ENCODE measurements around the gene APP. TPM values are rescaled to one million over a fixed set of nuclear protein-coding genes. Genes with fewer than 3 reads are reported as not detected.

APP gene
- total RNA-seq, 1 experiment from 2014 or later = 531 TPM

GRCh38 chr21:26091480-26092018 lies 79.0 kb downstream of the APP start:
- no peak overlapping the region for H3K27ac ChIP-seq (ENCODE audit: low read depth, low read length, poor library complexity, severe bottlenecking)
- CTCF ChIA-PET = no interaction called here
- peaks cover 21% of the 10 kb centered on the region for H3K4me1 ChIP-seq (ENCODE audit: insufficient read depth, low read length, poor library complexity, severe bottlenecking)
- intact Hi-C loops (cut with micrococcal nuclease; ENCODE audit: unreplicated experiment) = no loop called here
- H3K4me3 ChIP-seq (ENCODE audit: low read depth, low read length, poor library complexity, severe bottlenecking) = no peak overlapping the region
- POLR2A ChIA-PET (ENCODE audit: low non-redundant PET) = no interaction called here
- no peak for DNase-seq (ENCODE audit: low spot score)
- H3K36me3 ChIP-seq (ENCODE audit: insufficient read depth, low read length, poor library complexity, severe bottlenecking) = peaks cover 11% of the 10 kb centered on the region
- TF ChIP-seq CTCF (conservative IDR thresholded peaks at IDR 0.05; ENCODE audit: low read depth, low read length) = peak; percentile 42
- TF ChIP-seq EZH2 (IDR thresholded peaks at IDR 0.05; ENCODE audit: borderline replicate concordance, low read depth, low read length, poor library complexity, severe bottlenecking) = no peak
- no peaks in the 10 kb centered on the region for H3K9me3 ChIP-seq (ENCODE audit: low read depth, low read length, poor library complexity, severe bottlenecking)
- no TSS peak for BruUV-seq (replicated peaks)
- no peaks in the 10 kb centered on the region for H3K27me3 ChIP-seq (replicated peaks; ENCODE audit: insufficient read depth, low read depth, low read length, poor library complexity)

- H3K27ac ChIP-seq (ENCODE audit: low read depth, low read length, poor library complexity, severe bottlenecking) = no peak overlapping the region
- H3K4me1 ChIP-seq (ENCODE audit: insufficient read depth, low read length, poor library complexity, severe bottlenecking) = peaks cover 21% of the 10 kb centered on the region
- H3K4me3 ChIP-seq (ENCODE audit: low read depth, low read length, poor library complexity, severe bottlenecking) = no peak overlapping the region
- TF ChIP-seq CTCF (conservative IDR thresholded peaks at IDR 0.05; ENCODE audit: low read depth, low read length) = no peak
- TF ChIP-seq EZH2 (IDR thresholded peaks at IDR 0.05; ENCODE audit: borderline replicate concordance, low read depth, low read length, poor library complexity, severe bottlenecking) = no peak
- no peaks in the 10 kb centered on the region for H3K27me3 ChIP-seq (replicated peaks; ENCODE audit: insufficient read depth, low read depth, low read length, poor library complexity)
- POLR2A ChIA-PET (ENCODE audit: low non-redundant PET) = no interaction called here
- H3K9me3 ChIP-seq (ENCODE audit: low read depth, low read length, poor library complexity, severe bottlenecking) = no peaks in the 10 kb centered on the region
- no TSS peak for BruUV-seq (replicated peaks)
- peaks cover 17% of the 10 kb centered on the region for H3K36me3 ChIP-seq (ENCODE audit: insufficient read depth, low read length, poor library complexity, severe bottlenecking)
- CTCF ChIA-PET = no interaction called here
- intact Hi-C loops (cut with micrococcal nuclease; ENCODE audit: unreplicated experiment) = no loop called here
- no peak for DNase-seq (ENCODE audit: low spot score)
These were observed 80.8 kb downstream of the APP start for GRCh38 chr21:26089730-26090129.

- intact Hi-C loops (cut with micrococcal nuclease; ENCODE audit: unreplicated experiment) = no loop called here
- Histone ChIP-seq H3K27ac (ENCODE audit: low read depth, low read length, poor library complexity, severe bottlenecking) (no peak overlapping the region), H3K36me3 (ENCODE audit: insufficient read depth, low read length, poor library complexity, severe bottlenecking) (peaks cover 17% of the 10 kb centered on the region), H3K4me1 (ENCODE audit: insufficient read depth, low read length, poor library complexity, severe bottlenecking) (peaks cover 22% of the 10 kb centered on the region), H3K27me3 (replicated peaks; ENCODE audit: insufficient read depth, low read depth, low read length, poor library complexity) (no peaks in the 10 kb centered on the region), H3K9me3 (ENCODE audit: low read depth, low read length, poor library complexity, severe bottlenecking) (no peaks in the 10 kb centered on the region), H3K4me3 (ENCODE audit: low read depth, low read length, poor library complexity, severe bottlenecking) (no peak overlapping the region)
- CTCF ChIA-PET = no interaction called here
- no TSS peak for BruUV-seq (replicated peaks)
- TF ChIP-seq CTCF (conservative IDR thresholded peaks at IDR 0.05; ENCODE audit: low read depth, low read length) = no peak
- no peak for TF ChIP-seq EZH2 (IDR thresholded peaks at IDR 0.05; ENCODE audit: borderline replicate concordance, low read depth, low read length, poor library complexity, severe bottlenecking)
- no peak for DNase-seq (ENCODE audit: low spot score)
- POLR2A ChIA-PET (ENCODE audit: low non-redundant PET) = no interaction called here
These were observed 83.2 kb downstream of the APP start for GRCh38 chr21:26087223-26087918.

Data from A673 (cell line).